Heart right ventricle (tissue), 16 donors: ENCODE results near the gene RBM46. TPM values are rescaled to one million over a fixed set of nuclear protein-coding genes. Genes with fewer than 3 reads are reported as not detected.
A peak's percentile ranks its signal among the peaks of the same experiment; 100 is the strongest.

Source experiments
- ATAC-seq, 8 donors: fragments of 200-7000 bp; cut with Tn5 transposase; one replicate each; pipeline ENCODE4 v1.9.1; 2020; ENCODE audit warnings: mild to moderate bottlenecking in 8 of 8, moderate library complexity in 8 of 8, moderate number of reproducible peaks in 1 of 8
- DNase-seq, 2 donors: peaks; one replicate each; pipeline ENCODE4 v3.0.0-alpha.2; 2020
- H3K27ac ChIP-seq, 10 donors: fragments of 200-600 bp; sonication (generic) in 2 of 10; one replicate each; pipeline versions ENCODE4 v1.5.0 to v1.8.0; 2020 to 2022; ENCODE audit warnings: mild to moderate bottlenecking in 3 of 10
- H3K27me3 ChIP-seq, 7 donors: fragments of 200-600 bp; one replicate each; pipeline ENCODE4 v1.8.0; 2021 to 2022; ENCODE audit warnings: mild to moderate bottlenecking in 2 of 7
- H3K36me3 ChIP-seq, 9 donors: fragments of 200-600 bp; sonication (generic) in 1 of 9; one replicate each; pipeline versions ENCODE4 v1.5.0 to v1.8.0; 2020 to 2022; ENCODE audit warnings: mild to moderate bottlenecking in 2 of 9
- H3K4me1 ChIP-seq, 9 donors: fragments of 200-600 bp; sonication (generic) in 1 of 9; one replicate each; pipeline versions ENCODE4 v1.5.0 to v1.8.0; 2020 to 2022; ENCODE audit warnings: mild to moderate bottlenecking in 4 of 9
- H3K4me3 ChIP-seq, 10 donors: fragments of 200-600 bp; sonication (generic) in 2 of 10; one replicate each; pipeline versions ENCODE4 v1.5.0 to v1.8.0; 2020 to 2022; ENCODE audit warnings: mild to moderate bottlenecking in 7 of 10, moderate library complexity in 2 of 10
- H3K9me3 ChIP-seq, 11 donors: fragments of 200-600 bp in 10 of 11; sonication (generic) in 2 of 11; one replicate each; pipeline versions ENCODE4 v1.5.0 to v1.8.0; 2013 to 2022; ENCODE audit warnings: mild to moderate bottlenecking in 2 of 11, control low read depth in 1 of 11, moderate library complexity in 1 of 11
- CTCF ChIP-seq, 9 donors: fragments of 200-600 bp; sonication (generic) in 2 of 9; IDR thresholded peaks; one replicate each; pipeline versions ENCODE4 v1.5.0 to v1.8.0; 2021 to 2022; ENCODE audit warnings: antibody characterized with exemption in 9 of 9, mild to moderate bottlenecking in 5 of 9, moderate library complexity in 1 of 9
- WGBS, 2 donors: extraction: QIAGEN DNeasy Blood & Tissue Kit; methylation state at CpG; one replicate each; pipeline ENCODE4 v1.1.7; 2013; ENCODE audit warnings: inconsistent platforms in 1 of 2; 5-methylcytosine and 5-hydroxymethylcytosine counted together
- intact Hi-C, 10 donors: fragments of 100-400 bp; cut with DNase I; formaldehyde crosslinking; loops; one replicate each; pipeline versions ENCODE4 v1.11.1 to v1.14.2; 2022
- polyA plus RNA-seq, 2 donors: library from polyadenylated mRNA; stranded (reverse); fragments of 200-250 nt; gene quantifications; one replicate each; pipeline ENCODE4 v1.2.3, GENCODE V29; 2013
- total RNA-seq, 10 donors: library from RNA; stranded (reverse); fragmentation: NEBNext Ultra II Directional in 3 of 10; extraction: Animal tissue kit (Norgen Biotek cat#: 25700) in 3 of 10; gene quantifications; one replicate each; pipeline versions ENCODE4 v1.2.1 to v1.2.4, GENCODE V29; 2021 to 2023
- donor health status: Arrhythmogenic right ventricular cardiomyopathy.
- donor health status: ischemic (EF 13 %, LVEDD 7.1; RV severe dilation, severe dysfunction).
- donor health status: healthy with polysubstance abuse.
- donor health status: DM: no; HTN: yes; CAD: no.
- donor health status: DM: no; HTN: no; CAD: no.
- donor health status: ischemic (EF 25% LVEDD 6.9; RV normal size, moderate dysfunction).
- donor health status: ischemic (EF 25% LVEDD 5.7; RV mildly dilated, moderate dysfunction).
- donor health status: healthy.
- donor health status: DM: yes; HTN: yes; CAD: no.
- donor health status: Ischemic cardiomyopathy.
- donor health status: ischemic (EF 35%, LVEDD 5.7; RV mildly dilated, moderate dysfunction).
- donor health status: nonischemic (EF 11% LVEDD 7.7; RV severe dilation, severe dysfunction).
- donor health status: DM: yes; HTN: yes; CAD: no.
- donor health status: PGD.
- donor health status: ischemic (EF 29% LVEDD 5.4; RV normal size, mild dysfunction).
- donor health status: nonischemic (EF 23%, LVEDD 6.1; RV moderate dilation, normal function).

RBM46 gene
- total and polyA plus RNA-seq, 12 donors = not detected

GRCh38 chr4:154760895-154761294 lies 20.2 kb upstream of the RBM46 start:
- H3K27ac ChIP-seq = no peak overlapping the region
- H3K4me3 ChIP-seq = no peak overlapping the region
- H3K36me3 ChIP-seq = no peaks in the 10 kb centered on the region
- DNase-seq (no peak), ATAC-seq (no peak)
- intact Hi-C loops = no loop called here
- no peaks in the 10 kb centered on the region for H3K9me3 ChIP-seq
- WGBS, 2 donors = 70 to 71% methylated on average over 2 of the region's 2 CpGs
- no peaks in the 10 kb centered on the region for H3K4me1 ChIP-seq
- no peak for TF ChIP-seq CTCF (IDR thresholded peaks at IDR 0.05)
- peaks cover 0 to 35% (median 0%) of the 10 kb centered on the region in 7 donors for H3K27me3 ChIP-seq

- TF ChIP-seq CTCF (IDR thresholded peaks at IDR 0.05) = no peak
- intact Hi-C loops = loop anchor here in 2 of 10 donors (5.0 to 10.0 kb wide), 2 partner anchors 223 to 226 kb away; partner anchors contain the start of gene PLRG1 (in 2 of the 2)
- Histone ChIP-seq H3K27ac (no peak overlapping the region), H3K27me3 (peaks cover 0 to 31% (median 21%) of the 10 kb centered on the region in 7 donors), H3K9me3 (peaks cover 0 to 3% (median 0%) of the 10 kb centered on the region in 11 donors), H3K4me1 (no peaks in the 10 kb centered on the region), H3K4me3 (no peak overlapping the region), H3K36me3 (no peaks in the 10 kb centered on the region)
- WGBS, 2 donors = 79 to 88% methylated on average over 1 of the region's 1 CpG
- DNase-seq (no peak), ATAC-seq (no peak)
These were observed 2.8 kb upstream of the RBM46 start for GRCh38 chr4:154778264-154778663.

- no peaks in the 10 kb centered on the region for H3K9me3 ChIP-seq
- intact Hi-C loops = loop anchor here in 2 of 10 donors (5.0 to 10.0 kb wide), 2 partner anchors 225 to 227 kb away; partner anchors contain the start of gene PLRG1 (in 2 of the 2)
- no peaks in the 10 kb centered on the region for H3K4me1 ChIP-seq
- DNase-seq = no peak
- TF ChIP-seq CTCF (IDR thresholded peaks at IDR 0.05) = peak in 7 of 9 donors; percentile 31 to 57 (median 40)
- ATAC-seq = no peak
- H3K27me3 ChIP-seq = peaks cover 0 to 31% (median 21%) of the 10 kb centered on the region in 7 donors
- no peak overlapping the region for H3K27ac ChIP-seq
- no peak overlapping the region for H3K4me3 ChIP-seq
- WGBS, 2 donors = 50 to 54% methylated on average over 3 of the region's 3 CpGs
- H3K36me3 ChIP-seq = no peaks in the 10 kb centered on the region
These were observed 1.6 kb upstream of the RBM46 start for GRCh38 chr4:154779362-154779947.

- no peak overlapping the region for H3K27ac ChIP-seq
- H3K36me3 ChIP-seq = no peaks in the 10 kb centered on the region
- DNase-seq (no peak), ATAC-seq (no peak)
- intact Hi-C loops = loop anchor here in 2 of 10 donors (10.0 kb wide), 1 partner anchor 227 kb away; the partner anchor contains the start of gene PLRG1 (in 2 of the 2)
- H3K4me1 ChIP-seq = no peaks in the 10 kb centered on the region
- H3K9me3 ChIP-seq = no peaks in the 10 kb centered on the region
- 71 to 74% methylated on average over 18 of the region's 18 CpGs for WGBS, 2 donors
- peaks cover 0 to 31% (median 21%) of the 10 kb centered on the region in 7 donors for H3K27me3 ChIP-seq
- no peak for TF ChIP-seq CTCF (IDR thresholded peaks at IDR 0.05)
- peak overlapping the region in 1 of 10 donors; percentile 20 for H3K4me3 ChIP-seq
These were observed 866 bp downstream of the RBM46 start for GRCh38 chr4:154781983-154782293.
